Measurements from ENCODE around the gene NSF. TPM values are rescaled to one million over a fixed set of nuclear protein-coding genes. Genes with fewer than 3 reads are reported as not detected.
A peak's percentile ranks its signal among the peaks of the same experiment; 100 is the strongest.

NSF gene
- total RNA-seq, 8 experiments from 2014 or later = 58.6 to 162 (median 76.1) TPM

DNA sequence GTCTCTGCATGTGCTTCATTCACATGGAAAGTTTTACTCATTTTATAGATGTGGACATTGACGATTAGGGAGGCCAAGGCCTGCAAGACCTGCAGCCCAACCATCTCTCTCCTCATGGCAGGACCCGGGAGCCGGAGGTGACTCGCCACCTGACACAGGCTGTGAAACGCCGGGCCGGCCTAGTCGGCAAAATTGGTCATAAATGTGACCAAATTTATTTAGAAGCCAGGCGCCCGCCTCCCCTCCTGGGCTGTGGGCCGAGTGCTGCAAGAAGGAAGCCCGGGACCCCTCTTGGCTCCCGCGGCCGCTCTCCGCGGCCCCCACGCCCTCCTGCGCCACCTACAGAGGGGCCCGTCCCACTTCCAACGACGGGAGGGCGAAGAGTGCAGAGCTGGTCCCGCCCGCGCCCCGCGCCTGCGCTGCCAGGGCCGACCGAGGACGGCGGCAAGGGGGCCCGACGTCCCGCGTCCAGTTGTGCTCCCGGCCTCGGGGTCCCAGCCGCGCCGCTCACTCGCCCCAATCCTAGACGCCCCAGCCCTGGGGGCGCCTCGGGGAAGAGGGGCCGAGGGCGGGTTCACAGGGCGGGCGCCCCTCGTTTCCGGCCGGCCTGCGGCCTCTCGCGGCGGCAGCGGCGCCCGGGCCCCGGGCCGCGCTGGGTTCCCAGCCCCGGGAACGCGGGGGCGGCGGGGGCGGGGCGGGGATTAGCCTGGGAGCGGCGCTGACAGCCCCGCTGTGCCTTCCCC is 180.5 kb downstream of the NSF start:
- in situ Hi-C loops (cut with MboI; ENCODE audit: low pct_unique_long_range_greater_than_20kb in 2 of 9, low sequenced_read_pairs in 9 of 9, unreplicated experiment in 9 of 9) = no loop called here
- 13 to 86% methylated on average over 7 to 22 of the region's 73 CpGs; no CpG with 5 or more reads in 8 of the 10 experiments for WGBS, 10 experiments
- Histone ChIP-seq H3K27ac (peak overlapping the region in 1 of 2 donors; percentile 48), H3K4me3 (peak overlapping the region; percentile 44 to 70 (median 46)), H3K4me1 (replicated peaks in 1 of 2) (peaks cover 2 to 6% of the 10 kb centered on the region in 2 donors)
- peak; percentile 66 to 86 (median 71) for ATAC-seq (replicated peaks in 6 of 8)

DNA sequence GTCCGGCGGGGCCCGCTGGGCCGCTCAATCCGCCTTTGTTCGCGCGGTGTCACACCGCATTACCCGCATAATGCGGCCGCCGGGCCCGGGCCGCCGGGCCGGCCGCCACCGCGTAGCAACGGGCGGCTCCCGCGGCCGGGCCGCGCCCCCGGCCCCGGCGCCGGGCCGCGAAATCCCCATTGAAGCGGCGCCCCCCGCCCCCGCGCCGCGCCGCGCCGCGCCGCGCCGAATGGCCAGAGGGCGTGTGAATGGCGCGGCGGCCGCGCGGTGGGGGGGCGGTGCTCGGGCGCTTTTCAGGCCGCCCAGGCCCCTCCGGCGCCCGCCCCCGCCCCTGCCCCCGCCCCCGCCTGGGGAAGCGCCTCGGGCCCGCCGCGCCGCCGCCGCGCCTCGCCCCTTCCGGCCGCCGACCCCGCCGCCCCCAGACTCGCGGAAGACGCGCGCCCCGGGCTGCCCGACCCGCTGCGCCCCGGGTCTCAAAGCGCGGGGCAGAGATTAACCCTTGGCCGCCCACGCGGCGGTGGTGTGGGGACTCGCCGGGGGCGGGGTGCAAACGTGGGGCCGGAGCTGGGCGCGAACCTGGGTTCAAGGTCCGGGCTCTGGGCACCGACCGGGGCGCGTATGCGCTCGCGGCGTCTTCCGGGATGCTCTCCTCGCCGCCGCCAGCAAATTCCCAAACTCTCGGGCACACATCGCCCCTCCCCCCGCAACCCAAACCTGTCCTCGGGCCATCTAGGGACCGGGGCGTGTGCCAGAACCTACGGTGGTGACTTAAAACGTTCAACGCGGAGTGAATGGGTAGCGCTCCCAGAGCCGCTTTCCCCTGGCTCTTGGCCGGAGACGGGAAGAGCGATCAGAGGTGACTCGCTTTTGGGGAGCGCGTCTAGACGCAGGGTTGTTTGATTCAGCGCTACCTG is 181.3 kb downstream of the NSF start:
- peak; percentile 37 to 76 (median 72) for ATAC-seq (replicated peaks in 6 of 8)
- Histone ChIP-seq H3K27ac (peak overlapping the region in 1 of 2 donors; percentile 48), H3K4me1 (replicated peaks in 1 of 2) (peaks cover 2 to 6% of the 10 kb centered on the region in 2 donors), H3K4me3 (peak overlapping the region; percentile 44 to 70 (median 46))
- 6 to 30% methylated on average over 2 to 6 of the region's 135 CpGs; no CpG with 5 or more reads in 8 of the 10 experiments for WGBS, 10 experiments
- in situ Hi-C loops (cut with MboI; ENCODE audit: low pct_unique_long_range_greater_than_20kb in 2 of 9, low sequenced_read_pairs in 9 of 9, unreplicated experiment in 9 of 9) = no loop called here

DNA sequence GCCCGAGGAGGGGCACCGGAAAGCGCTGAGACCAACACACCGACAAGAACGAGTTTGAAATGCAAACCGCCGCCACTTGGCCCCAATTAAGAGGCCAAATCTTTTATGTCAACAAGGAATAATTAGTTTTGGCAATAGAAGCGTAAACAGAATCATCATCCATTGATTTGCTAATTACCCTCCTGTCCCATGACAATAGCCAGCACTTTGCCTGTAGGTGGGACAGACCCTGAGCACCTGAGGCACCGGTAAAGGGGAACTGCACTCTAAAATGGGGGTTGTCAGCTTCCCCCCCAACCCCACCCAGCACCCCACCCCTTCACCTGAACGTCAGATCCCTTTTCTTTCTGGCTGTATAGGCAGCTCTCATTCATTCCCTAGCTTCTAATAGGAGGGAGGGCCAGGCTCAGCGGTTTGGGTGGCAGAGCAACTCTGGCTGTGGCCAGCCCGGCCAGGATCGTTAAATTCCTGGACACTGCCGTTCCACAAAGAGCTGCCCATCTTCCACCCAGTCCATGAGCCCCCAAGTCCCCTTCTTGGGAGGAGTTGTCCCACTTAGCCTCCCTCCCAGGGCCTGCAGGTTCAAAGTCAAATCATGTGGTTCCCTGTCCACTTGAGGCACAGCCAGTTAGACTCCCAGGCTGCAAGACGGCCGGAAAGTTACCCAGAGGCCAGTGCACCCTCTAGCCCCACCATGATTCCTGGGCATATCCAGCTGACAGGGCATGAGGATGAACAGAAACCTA is 182.2 kb downstream of the NSF start:
- H3K4me1 ChIP-seq (replicated peaks in 1 of 2) = peaks cover 4 to 6% of the 10 kb centered on the region in 2 donors
- in situ Hi-C loops (cut with MboI; ENCODE audit: low pct_unique_long_range_greater_than_20kb in 2 of 9, low sequenced_read_pairs in 9 of 9, unreplicated experiment in 9 of 9) = no loop called here
- no peak for ATAC-seq (replicated peaks in 6 of 8)
- peak overlapping the region in 4 of 5 donors; percentile 44 to 50 (median 46) for H3K4me3 ChIP-seq
- WGBS, 10 experiments = 0 to 70% (median 10%) methylated on average over 1 to 7 of the region's 16 CpGs; no CpG with 5 or more reads in 4 of the 10 experiments
- H3K27ac ChIP-seq = no peak overlapping the region

DNA sequence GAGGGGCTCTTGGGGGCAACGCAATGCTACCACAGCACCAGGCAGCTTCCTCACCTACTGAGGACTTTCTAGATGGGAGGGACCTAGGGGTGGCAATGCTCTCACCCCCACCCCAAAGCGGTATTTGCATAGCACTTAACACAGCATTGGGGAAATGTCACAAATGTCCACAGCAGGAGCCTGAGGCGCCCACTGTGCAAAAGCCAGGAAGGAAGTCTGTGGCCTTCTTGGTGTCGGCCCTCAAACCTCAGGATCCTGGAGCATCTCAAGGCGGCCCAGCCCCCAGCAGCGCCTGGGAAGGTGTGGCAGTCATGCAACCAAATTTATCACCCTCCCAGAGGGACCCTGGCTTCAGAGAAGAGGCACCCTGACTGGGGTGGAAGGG is 182.7 kb downstream of the NSF start:
- in situ Hi-C loops (cut with MboI; ENCODE audit: low pct_unique_long_range_greater_than_20kb in 2 of 9, low sequenced_read_pairs in 9 of 9, unreplicated experiment in 9 of 9) = no loop called here
- Histone ChIP-seq H3K4me1 (replicated peaks in 1 of 2) (peaks cover 9 to 12% of the 10 kb centered on the region in 2 donors), H3K27ac (no peak overlapping the region), H3K4me3 (no peak overlapping the region)
- ATAC-seq (replicated peaks in 6 of 8) = no peak
- 60 to 100% (median 73%) methylated on average over 1 to 3 of the region's 6 CpGs; no CpG with 5 or more reads in 6 of the 10 experiments for WGBS, 10 experiments

DNA sequence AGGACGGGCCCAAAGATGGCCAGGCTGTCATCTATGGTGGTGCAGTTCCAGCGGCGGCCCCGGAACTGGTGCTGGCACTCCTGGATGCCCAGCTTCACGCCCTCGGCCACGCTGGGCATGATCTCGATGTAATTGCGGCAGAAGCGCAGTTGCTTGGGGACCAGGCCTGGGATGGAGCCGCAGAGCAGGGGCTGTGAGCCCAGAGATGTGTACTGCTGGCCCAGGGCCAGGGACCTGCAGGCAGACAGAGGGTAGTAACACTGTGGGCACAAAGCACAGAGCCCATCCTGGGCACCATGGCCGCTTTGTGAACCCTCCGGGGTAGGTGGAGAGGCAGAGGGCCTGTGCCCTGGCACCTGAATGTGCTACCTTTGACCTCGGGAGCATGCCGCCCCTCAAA is 183.2 kb downstream of the NSF start:
- no peak for ATAC-seq (replicated peaks in 6 of 8)
- WGBS, 10 experiments = 80% methylated on average over 2 of the region's 15 CpGs; no CpG with 5 or more reads in 9 of the 10 experiments
- H3K4me1 ChIP-seq (replicated peaks in 1 of 2) = peaks cover 12 to 15% of the 10 kb centered on the region in 2 donors
- H3K27ac ChIP-seq = no peak overlapping the region
- no peak overlapping the region for H3K4me3 ChIP-seq
- in situ Hi-C loops (cut with MboI; ENCODE audit: low pct_unique_long_range_greater_than_20kb in 2 of 9, low sequenced_read_pairs in 9 of 9, unreplicated experiment in 9 of 9) = no loop called here

DNA sequence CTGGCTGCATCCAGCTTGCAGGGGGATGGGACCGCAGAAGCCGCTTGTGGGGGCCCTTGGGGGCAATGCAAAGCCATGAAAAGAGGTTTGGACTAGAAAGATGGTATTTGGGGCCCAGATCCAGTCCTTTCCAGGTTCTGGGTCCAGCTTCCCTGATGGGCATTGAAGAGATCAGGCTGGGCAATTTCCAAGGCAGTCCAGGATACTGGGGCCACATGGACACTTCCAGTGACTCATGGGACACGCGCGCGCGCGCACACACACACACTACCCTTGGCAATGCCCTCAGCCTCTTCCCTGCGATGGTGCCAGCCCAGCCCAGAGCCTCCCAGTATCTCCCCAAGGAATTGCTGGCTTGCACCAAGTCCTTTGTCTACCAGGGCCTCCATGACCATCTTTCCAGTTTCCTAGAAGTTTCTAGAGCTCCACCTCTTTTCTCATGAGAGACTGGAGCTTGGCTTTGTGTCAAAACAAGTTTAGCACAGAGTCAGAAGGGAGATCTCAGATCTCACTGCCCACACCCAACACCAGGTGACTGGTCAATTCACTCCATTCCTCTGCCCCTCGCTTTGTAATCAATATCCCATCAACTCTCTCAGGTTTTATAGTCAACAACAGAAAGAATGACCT is 183.8 kb downstream of the NSF start:
- in situ Hi-C loops (cut with MboI; ENCODE audit: low pct_unique_long_range_greater_than_20kb in 2 of 9, low sequenced_read_pairs in 9 of 9, unreplicated experiment in 9 of 9) = no loop called here

DNA sequence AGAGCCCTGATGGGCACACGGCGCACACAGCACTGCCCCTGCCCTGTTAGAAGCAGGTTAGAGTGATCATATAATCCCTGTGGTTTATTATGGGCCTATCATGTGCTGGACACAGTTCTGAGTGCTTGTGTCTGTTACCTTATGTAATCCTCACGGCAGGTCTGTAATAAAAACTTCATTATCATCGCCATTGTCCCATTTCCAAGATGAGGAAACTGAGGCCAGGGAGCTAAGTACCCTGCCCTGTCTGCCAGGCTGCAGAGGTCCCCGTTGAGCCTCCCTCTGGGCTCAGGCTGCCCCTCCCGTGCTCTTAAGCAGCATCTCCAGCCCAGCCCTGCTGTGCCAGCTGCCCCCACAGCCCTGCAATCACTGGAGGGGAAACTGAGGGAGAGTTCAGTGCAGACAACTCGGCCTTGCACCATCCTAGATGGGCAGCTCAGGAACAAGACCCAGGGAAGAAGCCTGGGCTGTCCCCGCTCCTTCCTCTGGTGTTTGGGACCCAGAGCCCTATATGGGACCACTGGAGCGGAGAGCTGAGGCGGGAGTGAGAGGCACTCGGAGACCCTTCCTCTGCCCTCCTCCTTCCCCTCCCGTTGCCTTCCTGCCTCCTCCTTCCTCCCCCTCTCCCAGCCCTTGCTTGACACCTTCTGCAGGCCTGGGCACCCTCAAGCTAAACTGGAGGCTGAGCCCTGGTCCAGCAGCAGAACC is 186.0 kb downstream of the NSF start:
- H3K4me3 ChIP-seq = no peak overlapping the region
- ATAC-seq (replicated peaks in 6 of 8) = no peak
- H3K27ac ChIP-seq = no peak overlapping the region
- in situ Hi-C loops (cut with MboI; ENCODE audit: low pct_unique_long_range_greater_than_20kb in 2 of 9, low sequenced_read_pairs in 9 of 9, unreplicated experiment in 9 of 9) = no loop called here
- WGBS, 10 experiments = 20 to 86% (median 73%) methylated on average over 1 to 4 of the region's 12 CpGs; no CpG with 5 or more reads in 5 of the 10 experiments
- H3K4me1 ChIP-seq (replicated peaks in 1 of 2) = peaks cover 9 to 10% of the 10 kb centered on the region in 2 donors

More for the DNA sequence above, 183.8 kb downstream of the NSF start:
- ATAC-seq (replicated peaks in 6 of 8) = no peak
- H3K4me3 ChIP-seq = no peak overlapping the region
- no peak overlapping the region for H3K27ac ChIP-seq
- WGBS, 10 experiments = 82 to 100% (median 100%) methylated on average over 1 to 8 of the region's 10 CpGs; no CpG with 5 or more reads in 5 of the 10 experiments
- peaks cover 12 to 15% of the 10 kb centered on the region in 2 donors for H3K4me1 ChIP-seq (replicated peaks in 1 of 2)

DNA sequence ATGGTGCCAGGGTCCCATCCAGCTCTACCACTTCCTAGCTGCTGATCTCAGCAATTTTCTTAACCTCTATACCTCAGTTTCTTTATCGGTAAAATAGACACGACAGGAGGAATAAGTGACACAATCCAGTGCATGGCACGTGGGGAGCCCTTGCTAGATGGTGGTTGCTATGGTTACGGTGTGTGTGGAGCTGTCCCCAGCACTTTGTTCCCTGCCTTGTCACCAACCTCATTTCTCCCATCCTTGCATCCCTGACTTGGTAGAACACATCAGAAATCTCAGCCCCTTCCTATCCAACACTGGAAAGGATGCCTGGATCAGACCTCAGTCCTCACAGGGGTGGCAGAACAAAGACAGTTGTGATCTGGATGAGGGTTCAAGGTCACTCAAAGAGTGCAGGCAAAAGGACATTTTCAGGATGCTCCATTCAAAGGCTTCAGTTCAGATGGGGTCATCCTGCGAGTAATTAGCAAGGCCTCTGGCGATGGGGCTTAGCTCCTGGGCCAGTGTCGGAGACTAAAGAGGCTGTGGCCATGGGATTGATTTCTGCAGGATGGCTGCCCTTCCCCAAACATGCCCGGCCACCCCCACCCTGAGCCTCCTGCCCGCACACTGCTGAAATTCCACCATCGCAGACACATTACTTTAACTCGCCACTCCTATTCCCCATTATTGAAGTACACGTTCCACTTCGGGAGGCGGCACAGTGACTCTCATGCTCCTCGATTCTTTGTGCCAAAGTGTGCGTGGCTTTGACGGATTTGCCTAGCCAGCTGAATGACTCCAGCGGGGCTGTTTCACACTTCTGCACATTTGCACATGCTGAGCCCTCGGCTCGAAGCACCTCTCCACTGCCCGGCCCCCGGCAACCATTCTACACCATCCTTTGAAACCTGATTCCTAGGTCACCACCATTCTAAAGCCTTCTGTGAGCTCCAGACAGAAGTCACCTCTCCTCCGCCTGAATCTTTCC is 187.8 kb downstream of the NSF start:
- H3K27ac ChIP-seq = no peak overlapping the region
- peaks cover 9 to 10% of the 10 kb centered on the region in 2 donors for H3K4me1 ChIP-seq (replicated peaks in 1 of 2)
- no peak overlapping the region for H3K4me3 ChIP-seq
- in situ Hi-C loops (cut with MboI; ENCODE audit: low pct_unique_long_range_greater_than_20kb in 2 of 9, low sequenced_read_pairs in 9 of 9, unreplicated experiment in 9 of 9) = no loop called here
- ATAC-seq (replicated peaks in 6 of 8) = peak in 6 of 8 experiments; percentile 15 to 87 (median 80)
- 0 to 92% (median 72%) methylated on average over 1 to 13 of the region's 23 CpGs; no CpG with 5 or more reads in 1 of the 10 experiments for WGBS, 10 experiments

DNA sequence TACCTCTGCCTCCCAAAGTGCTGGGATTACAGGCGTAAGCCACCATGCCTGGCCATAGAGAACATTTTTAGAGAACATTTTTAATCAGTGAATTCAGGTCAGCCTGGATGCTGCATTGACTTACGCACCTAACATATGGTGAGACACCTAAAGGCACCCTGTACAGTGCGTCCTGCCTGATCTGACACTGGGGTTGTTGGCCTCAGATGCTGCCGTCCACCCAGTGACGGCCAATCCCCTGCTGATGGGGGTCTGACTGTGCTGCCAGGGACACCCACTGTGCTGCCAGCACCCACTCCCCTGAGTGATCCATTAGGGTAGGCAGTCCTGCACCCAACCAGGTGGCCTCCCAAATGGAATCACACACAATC is 189.5 kb downstream of the NSF start:
- ATAC-seq (replicated peaks in 6 of 8) = no peak
- Histone ChIP-seq H3K4me1 (replicated peaks in 1 of 2) (peaks cover 9 to 10% of the 10 kb centered on the region in 2 donors), H3K27ac (no peak overlapping the region), H3K4me3 (no peak overlapping the region)
- WGBS, 10 experiments = 88 to 100% (median 98%) methylated on average over 1 to 4 of the region's 5 CpGs; no CpG with 5 or more reads in 4 of the 10 experiments
- in situ Hi-C loops (cut with MboI; ENCODE audit: low pct_unique_long_range_greater_than_20kb in 2 of 9, low sequenced_read_pairs in 9 of 9, unreplicated experiment in 9 of 9) = no loop called here

DNA sequence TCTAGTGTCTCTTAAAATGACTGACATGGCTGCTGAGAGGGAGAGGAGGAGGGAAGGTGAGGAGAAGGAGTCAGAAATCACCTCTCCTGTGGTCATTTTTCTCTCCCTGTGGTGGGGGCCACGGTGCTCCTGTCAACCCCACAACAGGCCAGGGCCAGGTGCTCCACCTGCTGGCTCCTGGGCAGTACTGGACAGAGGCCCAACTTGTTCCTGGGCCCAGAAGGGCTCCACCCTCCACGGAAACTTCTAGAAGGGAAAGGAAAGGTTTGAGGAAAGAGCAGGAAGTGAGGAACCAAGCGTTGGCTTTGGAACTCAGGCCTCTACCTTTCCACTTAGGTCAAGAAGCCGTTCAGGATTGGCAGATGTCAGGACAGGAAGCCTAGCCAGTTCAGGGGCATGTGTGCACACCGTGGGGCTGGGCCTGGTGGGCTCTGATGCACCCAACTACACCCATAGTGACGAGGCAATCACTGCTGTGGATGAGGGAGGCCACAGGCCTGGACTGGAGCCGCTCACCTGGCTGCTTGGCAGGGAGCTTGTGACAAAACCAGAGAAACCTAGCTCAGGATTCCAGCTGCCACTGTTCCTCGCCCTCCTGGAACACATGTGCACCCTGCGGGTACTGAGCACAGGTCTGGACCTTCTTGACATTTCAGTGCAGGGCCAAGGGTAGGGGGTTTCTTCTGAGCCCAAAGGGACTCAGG is 191.9 kb downstream of the NSF start:
- no peak overlapping the region for H3K27ac ChIP-seq
- 50 to 67% (median 54%) methylated on average over 2 to 5 of the region's 9 CpGs; no CpG with 5 or more reads in 6 of the 10 experiments for WGBS, 10 experiments
- in situ Hi-C loops (cut with MboI; ENCODE audit: low pct_unique_long_range_greater_than_20kb in 2 of 9, low sequenced_read_pairs in 9 of 9, unreplicated experiment in 9 of 9) = no loop called here
- peaks cover 9 to 10% of the 10 kb centered on the region in 2 donors for H3K4me1 ChIP-seq (replicated peaks in 1 of 2)
- no peak overlapping the region for H3K4me3 ChIP-seq
- peak in 7 of 8 experiments; percentile 39 to 92 (median 62) for ATAC-seq (replicated peaks in 6 of 8)
